Gastroesophageal sphincter (tissue), 4 donors: ENCODE measurements around the gene ARHGEF3. TPM values are rescaled to one million over a fixed set of nuclear protein-coding genes. Genes with fewer than 3 reads are reported as not detected.

Experiments used
- ATAC-seq: fragments of 150-250 bp; one replicate; pipeline ENCODE4 v1.9.1; 2016; ENCODE audit warnings: mild to moderate bottlenecking, moderate library complexity
- H3K27ac ChIP-seq, 4 donors: fragments of 200-600 bp; sonication (generic) in 3 of 4; 1 replicate in 3 of 4; 2 replicates in 1 of 4; pipeline ENCODE4 v1.5.1; 2016 to 2019
- H3K27me3 ChIP-seq: fragments of 200-600 bp; sonication (generic); one replicate; pipeline ENCODE4 v1.5.1; 2019
- H3K36me3 ChIP-seq, 2 donors: fragments of 200-600 bp; sonication (generic); one replicate each; pipeline ENCODE4 v1.5.1; 2019; ENCODE audit warnings: control low read depth in 1 of 2
- H3K4me1 ChIP-seq, 3 donors: fragments of 200-600 bp; sonication (generic); 1 replicate in 2 of 3; 2 replicates in 1 of 3; pipeline ENCODE4 v1.5.1; 2016 to 2019; ENCODE audit warnings: control low read depth in 2 of 3
- H3K4me3 ChIP-seq, 2 donors: fragments of 200-600 bp; sonication (generic); one replicate each; pipeline ENCODE4 v1.5.1; 2019; ENCODE audit warnings: mild to moderate bottlenecking in 1 of 2, moderate library complexity in 1 of 2
- H3K9me3 ChIP-seq, 3 donors: fragments of 200-600 bp; sonication (generic); one replicate each; pipeline ENCODE4 v1.5.1; 2017 to 2019; ENCODE audit warnings: control low read depth in 2 of 3
- EP300 ChIP-seq: sonication (generic); formaldehyde crosslinking; IDR thresholded peaks from one replicate; pipeline ENCODE4 v1.6.1; 2017; ENCODE audit warnings: antibody characterized with exemption, mild to moderate bottlenecking
- POLR2A ChIP-seq, 2 donors: fragments of 450-650 bp; IDR thresholded peaks; one replicate each; pipeline ENCODE4 v1.6.1; 2017; ENCODE audit warnings: antibody characterized with exemption in 2 of 2, mild to moderate bottlenecking in 2 of 2, moderate library complexity in 1 of 2
- POLR2AphosphoS5 ChIP-seq: sonication (generic); formaldehyde crosslinking; IDR thresholded peaks from one replicate; pipeline ENCODE4 v1.6.1; 2017; ENCODE audit warnings: antibody characterized with exemption
- WGBS, 2 donors: methylation state at CpG; one replicate each; pipeline ENCODE4 v1.1.5; 2018; ENCODE audit warnings: low coverage in 1 of 2; 5-methylcytosine and 5-hydroxymethylcytosine counted together
- total RNA-seq, 4 donors: library from RNA; depleted of rRNA; stranded (reverse); fragments of >200 nt; gene quantifications; one replicate each; pipeline ENCODE4 v1.1.0, GENCODE V29; 2016
- TF ChIP-seq, protein P1 (sequence below), 4 experiments: fragments of 200-600 bp in 2 of 4; fragments of 450-650 bp in 2 of 4; sonication (generic) in 1 of 4; IDR thresholded peaks; one replicate each; pipeline ENCODE4 v1.5.1; 2017 to 2019; ENCODE audit warnings: antibody characterized with exemption in 4 of 4, mild to moderate bottlenecking in 2 of 4, moderate library complexity in 2 of 4

The ARHGEF3 gene
- total RNA-seq, 4 donors from 2014 or later: 10.1 to 21.6 (median 10.5) TPM

DNA sequence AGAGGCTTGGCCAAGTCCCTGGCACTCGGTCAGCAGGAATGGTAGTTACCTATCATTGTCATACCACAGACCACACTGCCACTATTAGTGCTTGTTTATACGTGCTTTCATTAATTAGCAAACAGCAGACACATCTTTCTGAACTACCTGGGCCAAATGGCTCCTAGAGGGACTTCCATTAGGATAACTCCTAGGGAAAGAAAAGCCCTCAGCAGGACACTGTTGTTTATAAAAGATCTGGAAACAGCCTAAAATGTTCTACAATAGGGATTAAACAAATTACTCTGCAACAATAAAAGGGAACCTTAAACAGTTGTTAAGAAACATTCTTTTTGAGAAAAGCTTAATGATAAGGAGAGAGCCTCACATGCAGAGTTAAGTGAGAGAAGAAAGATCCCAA is 38.5 kb downstream of the ARHGEF3 start:
- Histone ChIP-seq H3K4me1 (peaks cover 0 to 22% (median 0%) of the 10 kb centered on the region in 3 donors), H3K9me3 (no peaks in the 10 kb centered on the region), H3K27me3 (no peaks in the 10 kb centered on the region), H3K27ac (no peak overlapping the region), H3K36me3 (no peaks in the 10 kb centered on the region), H3K4me3 (no peak overlapping the region)
- TF ChIP-seq POLR2AphosphoS5 (no peak), POLR2A (IDR thresholded peaks at IDR 0.05) (no peak), EP300 (no peak)
- TF ChIP-seq, protein P1, sequence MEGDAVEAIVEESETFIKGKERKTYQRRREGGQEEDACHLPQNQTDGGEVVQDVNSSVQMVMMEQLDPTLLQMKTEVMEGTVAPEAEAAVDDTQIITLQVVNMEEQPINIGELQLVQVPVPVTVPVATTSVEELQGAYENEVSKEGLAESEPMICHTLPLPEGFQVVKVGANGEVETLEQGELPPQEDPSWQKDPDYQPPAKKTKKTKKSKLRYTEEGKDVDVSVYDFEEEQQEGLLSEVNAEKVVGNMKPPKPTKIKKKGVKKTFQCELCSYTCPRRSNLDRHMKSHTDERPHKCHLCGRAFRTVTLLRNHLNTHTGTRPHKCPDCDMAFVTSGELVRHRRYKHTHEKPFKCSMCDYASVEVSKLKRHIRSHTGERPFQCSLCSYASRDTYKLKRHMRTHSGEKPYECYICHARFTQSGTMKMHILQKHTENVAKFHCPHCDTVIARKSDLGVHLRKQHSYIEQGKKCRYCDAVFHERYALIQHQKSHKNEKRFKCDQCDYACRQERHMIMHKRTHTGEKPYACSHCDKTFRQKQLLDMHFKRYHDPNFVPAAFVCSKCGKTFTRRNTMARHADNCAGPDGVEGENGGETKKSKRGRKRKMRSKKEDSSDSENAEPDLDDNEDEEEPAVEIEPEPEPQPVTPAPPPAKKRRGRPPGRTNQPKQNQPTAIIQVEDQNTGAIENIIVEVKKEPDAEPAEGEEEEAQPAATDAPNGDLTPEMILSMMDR (IDR thresholded peaks at IDR 0.05): no peak
- whole genome bisulfite sequencing, 2 donors: 79 to 94% methylated on average over 2 of the region's 2 CpGs
- ATAC-seq: no peak

DNA sequence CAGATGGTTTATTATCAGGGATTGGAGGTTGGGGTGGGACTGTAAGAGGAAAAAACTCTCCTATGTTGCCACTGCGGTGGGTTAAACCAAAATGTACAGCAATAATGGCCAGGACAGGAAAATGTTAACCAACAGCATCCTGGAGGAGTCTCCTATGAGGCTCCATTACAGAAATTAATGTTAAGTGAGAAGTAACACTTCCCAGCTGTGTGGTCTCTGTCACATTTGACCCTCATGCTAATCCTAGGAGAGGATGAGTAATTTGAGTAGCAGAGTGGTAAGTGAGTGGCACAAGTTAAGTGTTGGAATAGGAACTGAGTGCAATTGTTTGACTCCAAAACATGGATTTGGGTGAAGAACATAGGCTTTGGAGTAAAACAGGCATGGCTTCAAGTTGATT is 39.0 kb downstream of the ARHGEF3 start:
- ATAC-seq: no peak
- Histone ChIP-seq H3K27ac (no peak overlapping the region), H3K4me3 (no peak overlapping the region), H3K9me3 (no peaks in the 10 kb centered on the region), H3K4me1 (peaks cover 0 to 27% (median 0%) of the 10 kb centered on the region in 3 donors), H3K36me3 (no peaks in the 10 kb centered on the region), H3K27me3 (no peaks in the 10 kb centered on the region)
- WGBS, 2 donors: 67 to 92% methylated on average over 1 of the region's 1 CpG
- TF ChIP-seq EP300 (no peak), POLR2AphosphoS5 (no peak), POLR2A (IDR thresholded peaks at IDR 0.05) (no peak)
- TF ChIP-seq, protein P1 (IDR thresholded peaks at IDR 0.05): no peak

DNA sequence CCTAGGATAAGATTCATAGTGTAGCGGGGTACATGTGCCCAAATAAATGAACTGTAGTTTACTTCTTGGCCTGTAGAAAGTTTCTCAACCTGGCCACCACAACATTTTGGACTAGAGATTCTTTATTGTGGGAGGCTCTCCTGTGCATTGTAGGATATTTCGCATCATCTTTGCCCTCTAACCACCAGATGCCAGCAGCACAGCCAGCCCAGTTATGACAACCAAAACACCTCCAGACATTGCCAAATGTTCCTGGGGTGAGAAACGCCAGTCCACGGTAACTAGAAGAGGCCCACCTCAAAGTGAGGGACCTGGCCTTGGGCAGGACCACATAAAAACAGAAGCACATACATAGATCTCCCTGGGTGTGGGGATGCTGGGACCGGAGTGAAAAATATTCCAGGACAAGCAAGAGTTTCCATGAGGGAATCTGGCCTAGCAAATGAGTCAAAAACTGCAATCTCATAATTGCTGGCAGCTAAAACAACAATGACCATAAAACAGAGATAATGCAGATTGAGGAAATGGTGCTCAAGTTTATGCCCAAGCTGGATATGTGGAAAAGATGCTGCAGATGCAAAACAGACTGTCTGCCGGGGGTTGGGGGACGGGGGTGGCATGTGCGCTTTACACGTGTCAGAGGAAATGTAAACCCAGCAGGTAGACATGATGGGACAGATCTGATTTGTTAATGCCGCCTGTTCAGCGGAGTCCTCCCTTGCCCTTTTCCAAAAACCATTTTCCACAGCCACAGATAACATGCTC is 39.7 kb downstream of the ARHGEF3 start:
- TF ChIP-seq EP300 (no peak), POLR2A (IDR thresholded peaks at IDR 0.05) (no peak), POLR2AphosphoS5 (no peak)
- TF ChIP-seq, protein P1 (IDR thresholded peaks at IDR 0.05): no peak
- Histone ChIP-seq H3K4me1 (peaks cover 0 to 27% (median 0%) of the 10 kb centered on the region in 3 donors), H3K4me3 (no peak overlapping the region), H3K9me3 (no peaks in the 10 kb centered on the region), H3K27me3 (no peaks in the 10 kb centered on the region), H3K27ac (no peak overlapping the region), H3K36me3 (no peaks in the 10 kb centered on the region)
- WGBS, 2 donors: 60 to 90% methylated on average over 1 to 9 of the region's 11 CpGs
- ATAC-seq: no peak

DNA sequence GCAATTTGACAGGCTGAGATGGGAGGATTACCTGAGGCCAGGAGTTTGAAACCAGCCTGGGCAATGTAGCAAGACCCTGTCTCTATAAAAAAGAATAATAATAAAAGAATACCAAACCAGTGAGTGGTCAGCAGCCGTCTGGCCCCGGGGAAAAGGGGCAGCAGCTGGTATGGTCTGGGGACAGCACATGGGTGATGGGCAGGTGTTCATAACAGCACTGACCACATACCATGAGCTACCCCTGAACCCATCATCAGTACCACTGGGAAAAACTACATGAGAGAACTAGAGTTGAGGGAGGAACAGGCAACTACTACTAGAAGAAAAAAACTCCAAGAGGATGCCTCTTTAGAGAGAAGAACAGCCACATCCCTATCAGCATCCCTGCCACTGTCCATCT is 40.7 kb downstream of the ARHGEF3 start:
- Histone ChIP-seq H3K4me1 (peaks cover 0 to 29% (median 0%) of the 10 kb centered on the region in 3 donors), H3K9me3 (no peaks in the 10 kb centered on the region), H3K4me3 (no peak overlapping the region), H3K27me3 (no peaks in the 10 kb centered on the region), H3K36me3 (no peaks in the 10 kb centered on the region), H3K27ac (no peak overlapping the region)
- TF ChIP-seq, protein P1 (IDR thresholded peaks at IDR 0.05): no peak
- TF ChIP-seq POLR2AphosphoS5 (no peak), EP300 (no peak), POLR2A (IDR thresholded peaks at IDR 0.05) (no peak)
- ATAC-seq: no peak
- 90% methylated on average over 2 of the region's 2 CpGs; no CpG with 5 or more reads in 1 of the 2 donors for WGBS, 2 donors

DNA sequence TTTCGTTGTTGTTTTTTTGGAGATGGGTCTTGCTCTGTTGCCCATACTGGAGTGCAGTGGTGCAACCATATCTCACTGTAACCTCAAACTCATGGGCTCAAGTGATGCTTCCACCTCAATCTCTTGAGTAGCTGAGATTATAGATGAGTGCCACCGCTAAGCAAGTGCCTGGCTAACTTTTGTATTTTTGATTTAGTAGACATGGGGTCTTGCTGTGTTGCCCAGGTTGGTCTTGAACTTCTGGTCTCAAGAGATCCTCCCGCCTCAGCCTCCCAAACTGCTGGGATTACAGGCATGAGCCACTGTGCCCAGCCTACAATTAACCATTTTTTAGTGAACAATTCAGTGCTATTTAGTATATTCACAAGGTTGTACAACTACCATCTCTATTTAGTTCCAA is 42.2 kb downstream of the ARHGEF3 start:
- ATAC-seq: no peak
- 73 to 95% methylated on average over 1 to 2 of the region's 3 CpGs for WGBS, 2 donors
- Histone ChIP-seq H3K27ac (no peak overlapping the region), H3K4me1 (peaks cover 0 to 34% (median 0%) of the 10 kb centered on the region in 3 donors), H3K9me3 (no peaks in the 10 kb centered on the region), H3K36me3 (peaks cover 0 to 8% of the 10 kb centered on the region in 2 donors), H3K4me3 (no peak overlapping the region), H3K27me3 (no peaks in the 10 kb centered on the region)
- TF ChIP-seq, protein P1 (IDR thresholded peaks at IDR 0.05): no peak
- TF ChIP-seq EP300 (no peak), POLR2AphosphoS5 (no peak), POLR2A (IDR thresholded peaks at IDR 0.05) (no peak)
